ENCODE results near the gene NPEPL1. TPM values are rescaled to one million over a fixed set of nuclear protein-coding genes. Genes with fewer than 3 reads are reported as not detected.

NPEPL1 gene
- total and polyA plus RNA-seq, 10 of the 15 experiments (the other 5 are each of a cell fraction or from before 2014, with no cell fraction given) = 0.08 to 21.3 (median 10.2) TPM

DNA sequence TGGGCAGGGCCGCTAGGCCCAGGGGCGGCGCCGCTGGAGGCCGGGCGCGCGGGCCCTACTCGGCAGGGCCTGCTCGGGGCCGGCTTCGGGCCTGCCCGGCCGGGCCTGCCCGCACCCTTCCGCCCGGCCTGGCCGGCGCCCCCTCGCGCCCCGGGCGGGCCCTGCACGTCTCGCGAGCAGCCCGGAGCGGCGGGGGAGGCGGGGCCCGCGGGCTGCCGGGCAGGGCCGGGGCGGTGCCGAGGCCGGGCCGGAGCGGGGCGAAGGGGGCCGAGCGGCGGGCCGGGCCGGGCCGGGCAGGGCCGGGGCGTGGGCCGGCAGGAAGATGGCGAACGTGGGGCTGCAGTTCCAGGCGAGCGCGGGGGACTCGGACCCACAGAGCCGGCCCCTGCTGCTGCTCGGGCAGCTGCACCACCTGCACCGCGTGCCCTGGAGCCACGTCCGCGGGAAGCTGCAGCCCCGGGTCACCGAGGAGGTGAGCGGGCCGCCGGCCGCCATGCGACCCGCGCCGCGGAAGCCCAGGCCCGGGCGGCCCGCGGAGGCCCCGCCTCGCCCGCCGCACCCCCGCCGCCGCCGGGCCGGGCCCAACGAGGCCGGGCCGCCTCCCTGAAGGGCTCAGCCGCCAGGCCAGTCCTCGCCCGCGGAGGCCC is at the start of gene NPEPL1 (continued):
- TF ChIP-seq, protein P1, sequence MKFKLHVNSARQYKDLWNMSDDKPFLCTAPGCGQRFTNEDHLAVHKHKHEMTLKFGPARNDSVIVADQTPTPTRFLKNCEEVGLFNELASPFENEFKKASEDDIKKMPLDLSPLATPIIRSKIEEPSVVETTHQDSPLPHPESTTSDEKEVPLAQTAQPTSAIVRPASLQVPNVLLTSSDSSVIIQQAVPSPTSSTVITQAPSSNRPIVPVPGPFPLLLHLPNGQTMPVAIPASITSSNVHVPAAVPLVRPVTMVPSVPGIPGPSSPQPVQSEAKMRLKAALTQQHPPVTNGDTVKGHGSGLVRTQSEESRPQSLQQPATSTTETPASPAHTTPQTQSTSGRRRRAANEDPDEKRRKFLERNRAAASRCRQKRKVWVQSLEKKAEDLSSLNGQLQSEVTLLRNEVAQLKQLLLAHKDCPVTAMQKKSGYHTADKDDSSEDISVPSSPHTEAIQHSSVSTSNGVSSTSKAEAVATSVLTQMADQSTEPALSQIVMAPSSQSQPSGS (IDR thresholded peaks at IDR 0.05; ENCODE audit: low read length) = no peak
- TF ChIP-seq NFYB (IDR thresholded peaks at IDR 0.05; ENCODE audit: insufficient read depth, low read depth, low read length) (no peak), RBBP5 (conservative IDR thresholded peaks at IDR 0.05) (no peak), SPI1 (IDR thresholded peaks at IDR 0.05; ENCODE audit: borderline replicate concordance, insufficient read depth, low read depth, low read length) (no peak), NFIC (IDR thresholded peaks at IDR 0.05; ENCODE audit: low read depth, low read length) (no peak), POLR2AphosphoS5 (IDR thresholded peaks at IDR 0.05; ENCODE audit: low read length) (no peak; the same call in 1 of the 2 replicates), YY1 (IDR thresholded peaks at IDR 0.05; ENCODE audit: low read depth, low read length) (peak; percentile 11; the same call in 1 of the 2 replicates), RAD21 (IDR thresholded peaks at IDR 0.05; ENCODE audit: insufficient read depth, low read depth, low read length) (peak; percentile 44), RFX5 (IDR thresholded peaks at IDR 0.05; ENCODE audit: low read depth, low read length) (no peak), SMAD1 (IDR thresholded peaks at IDR 0.05; ENCODE audit: low read depth, partially characterized antibody) (no peak), CBX3 (IDR thresholded peaks at IDR 0.05; ENCODE audit: borderline replicate concordance, low read depth) (no peak)
- TF ChIP-seq, protein P2, sequence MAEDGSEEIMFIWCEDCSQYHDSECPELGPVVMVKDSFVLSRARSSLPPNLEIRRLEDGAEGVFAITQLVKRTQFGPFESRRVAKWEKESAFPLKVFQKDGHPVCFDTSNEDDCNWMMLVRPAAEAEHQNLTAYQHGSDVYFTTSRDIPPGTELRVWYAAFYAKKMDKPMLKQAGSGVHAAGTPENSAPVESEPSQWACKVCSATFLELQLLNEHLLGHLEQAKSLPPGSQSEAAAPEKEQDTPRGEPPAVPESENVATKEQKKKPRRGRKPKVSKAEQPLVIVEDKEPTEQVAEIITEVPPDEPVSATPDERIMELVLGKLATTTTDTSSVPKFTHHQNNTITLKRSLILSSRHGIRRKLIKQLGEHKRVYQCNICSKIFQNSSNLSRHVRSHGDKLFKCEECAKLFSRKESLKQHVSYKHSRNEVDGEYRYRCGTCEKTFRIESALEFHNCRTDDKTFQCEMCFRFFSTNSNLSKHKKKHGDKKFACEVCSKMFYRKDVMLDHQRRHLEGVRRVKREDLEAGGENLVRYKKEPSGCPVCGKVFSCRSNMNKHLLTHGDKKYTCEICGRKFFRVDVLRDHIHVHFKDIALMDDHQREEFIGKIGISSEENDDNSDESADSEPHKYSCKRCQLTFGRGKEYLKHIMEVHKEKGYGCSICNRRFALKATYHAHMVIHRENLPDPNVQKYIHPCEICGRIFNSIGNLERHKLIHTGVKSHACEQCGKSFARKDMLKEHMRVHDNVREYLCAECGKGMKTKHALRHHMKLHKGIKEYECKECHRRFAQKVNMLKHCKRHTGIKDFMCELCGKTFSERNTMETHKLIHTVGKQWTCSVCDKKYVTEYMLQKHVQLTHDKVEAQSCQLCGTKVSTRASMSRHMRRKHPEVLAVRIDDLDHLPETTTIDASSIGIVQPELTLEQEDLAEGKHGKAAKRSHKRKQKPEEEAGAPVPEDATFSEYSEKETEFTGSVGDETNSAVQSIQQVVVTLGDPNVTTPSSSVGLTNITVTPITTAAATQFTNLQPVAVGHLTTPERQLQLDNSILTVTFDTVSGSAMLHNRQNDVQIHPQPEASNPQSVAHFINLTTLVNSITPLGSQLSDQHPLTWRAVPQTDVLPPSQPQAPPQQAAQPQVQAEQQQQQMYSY (CRISPR knock-in tag; IDR thresholded peaks at IDR 0.05) = no peak
- TF ChIP-seq, protein P3, sequence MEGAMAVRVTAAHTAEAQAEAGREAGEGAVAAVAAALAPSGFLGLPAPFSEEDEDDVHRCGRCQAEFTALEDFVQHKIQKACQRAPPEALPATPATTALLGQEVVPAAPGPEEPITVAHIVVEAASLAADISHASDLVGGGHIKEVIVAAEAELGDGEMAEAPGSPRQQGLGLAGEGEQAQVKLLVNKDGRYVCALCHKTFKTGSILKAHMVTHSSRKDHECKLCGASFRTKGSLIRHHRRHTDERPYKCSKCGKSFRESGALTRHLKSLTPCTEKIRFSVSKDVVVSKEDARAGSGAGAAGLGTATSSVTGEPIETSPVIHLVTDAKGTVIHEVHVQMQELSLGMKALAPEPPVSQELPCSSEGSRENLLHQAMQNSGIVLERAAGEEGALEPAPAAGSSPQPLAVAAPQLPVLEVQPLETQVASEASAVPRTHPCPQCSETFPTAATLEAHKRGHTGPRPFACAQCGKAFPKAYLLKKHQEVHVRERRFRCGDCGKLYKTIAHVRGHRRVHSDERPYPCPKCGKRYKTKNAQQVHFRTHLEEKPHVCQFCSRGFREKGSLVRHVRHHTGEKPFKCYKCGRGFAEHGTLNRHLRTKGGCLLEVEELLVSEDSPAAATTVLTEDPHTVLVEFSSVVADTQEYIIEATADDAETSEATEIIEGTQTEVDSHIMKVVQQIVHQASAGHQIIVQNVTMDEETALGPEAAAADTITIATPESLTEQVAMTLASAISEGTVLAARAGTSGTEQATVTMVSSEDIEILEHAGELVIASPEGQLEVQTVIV (IDR thresholded peaks at IDR 0.05; ENCODE audit: borderline replicate concordance, partially characterized antibody) = no peak
- TF ChIP-seq, protein P4, sequence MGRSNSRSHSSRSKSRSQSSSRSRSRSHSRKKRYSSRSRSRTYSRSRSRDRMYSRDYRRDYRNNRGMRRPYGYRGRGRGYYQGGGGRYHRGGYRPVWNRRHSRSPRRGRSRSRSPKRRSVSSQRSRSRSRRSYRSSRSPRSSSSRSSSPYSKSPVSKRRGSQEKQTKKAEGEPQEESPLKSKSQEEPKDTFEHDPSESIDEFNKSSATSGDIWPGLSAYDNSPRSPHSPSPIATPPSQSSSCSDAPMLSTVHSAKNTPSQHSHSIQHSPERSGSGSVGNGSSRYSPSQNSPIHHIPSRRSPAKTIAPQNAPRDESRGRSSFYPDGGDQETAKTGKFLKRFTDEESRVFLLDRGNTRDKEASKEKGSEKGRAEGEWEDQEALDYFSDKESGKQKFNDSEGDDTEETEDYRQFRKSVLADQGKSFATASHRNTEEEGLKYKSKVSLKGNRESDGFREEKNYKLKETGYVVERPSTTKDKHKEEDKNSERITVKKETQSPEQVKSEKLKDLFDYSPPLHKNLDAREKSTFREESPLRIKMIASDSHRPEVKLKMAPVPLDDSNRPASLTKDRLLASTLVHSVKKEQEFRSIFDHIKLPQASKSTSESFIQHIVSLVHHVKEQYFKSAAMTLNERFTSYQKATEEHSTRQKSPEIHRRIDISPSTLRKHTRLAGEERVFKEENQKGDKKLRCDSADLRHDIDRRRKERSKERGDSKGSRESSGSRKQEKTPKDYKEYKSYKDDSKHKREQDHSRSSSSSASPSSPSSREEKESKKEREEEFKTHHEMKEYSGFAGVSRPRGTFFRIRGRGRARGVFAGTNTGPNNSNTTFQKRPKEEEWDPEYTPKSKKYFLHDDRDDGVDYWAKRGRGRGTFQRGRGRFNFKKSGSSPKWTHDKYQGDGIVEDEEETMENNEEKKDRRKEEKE (IDR thresholded peaks at IDR 0.05) = no peak
- TF ChIP-seq, protein P5, sequence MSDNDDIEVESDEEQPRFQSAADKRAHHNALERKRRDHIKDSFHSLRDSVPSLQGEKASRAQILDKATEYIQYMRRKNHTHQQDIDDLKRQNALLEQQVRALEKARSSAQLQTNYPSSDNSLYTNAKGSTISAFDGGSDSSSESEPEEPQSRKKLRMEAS (IDR thresholded peaks at IDR 0.05; ENCODE audit: low read depth, low read length) = no peak

All from GM12878 (cell line).